Astrocyte (in vitro differentiated cells and primary cell): ENCODE measurements around the gene MYO15A.

ENCODE experiments used
- CTCF ChIP-seq: IDR thresholded peaks from 2 replicates; pipeline ENCODE4 v1.5.1; 2011; ENCODE audit warnings: low read depth, mild to moderate bottlenecking, inconsistent platforms, low read length, moderate library complexity; ENCODE audit not compliant: insufficient read depth
- EZH2 ChIP-seq: IDR thresholded peaks from 2 replicates; pipeline ENCODE4 v1.6.1; 2012; ENCODE audit warnings: mild to moderate bottlenecking, low read length, inconsistent platforms; ENCODE audit not compliant: insufficient read depth

GRCh38 chr17:18144261-18144660, 35.7 kb downstream of the MYO15A start:
- no peak for TF ChIP-seq CTCF
- no peak for TF ChIP-seq EZH2
